Stimulated activated CD4-positive, alpha-beta T cell treated with anti-CD3 and anti-CD28 coated beads, Interleukin-4, amount 100 ng/mL, for 24 hours (primary cell): ENCODE measurements around the gene TRIM14.
"Not testable (repeated sequence)": the region's sequence is repeated elsewhere in the genome, so short reads cannot be mapped to it uniquely, and the experiment has no call there.

ENCODE experiments used
- DNase-seq: peaks from one replicate; pipeline ENCODE4 v3.0.0-alpha.2; 2020

TRIM14 gene

GRCh38 chr9:98081477-98082219 lies 37.4 kb downstream of the TRIM14 start:
- peak; percentile 42 for DNase-seq

- DNase-seq: no peak
Measured at GRCh38 chr9:98080780-98081179, 38.2 kb downstream of the TRIM14 start.

GRCh38 chr9:98080326-98080725 lies 38.7 kb downstream of the TRIM14 start:
- DNase-seq: no peak

GRCh38 chr9:98078895-98079294 lies 40.1 kb downstream of the TRIM14 start:
- no peak for DNase-seq

GRCh38 chr9:98076514-98076890 lies 42.5 kb downstream of the TRIM14 start:
- DNase-seq: not testable (repeated sequence)

- peak; percentile 18 for DNase-seq
Measured at GRCh38 chr9:98075332-98075805, 43.7 kb downstream of the TRIM14 start.

GRCh38 chr9:98074115-98074990 lies 44.7 kb downstream of the TRIM14 start:
- peak; percentile 72 for DNase-seq

GRCh38 chr9:98071737-98072136 lies 47.3 kb downstream of the TRIM14 start:
- no peak for DNase-seq

GRCh38 chr9:98070704-98071103 lies 48.3 kb downstream of the TRIM14 start:
- no peak for DNase-seq

- no peak for DNase-seq
Measured at GRCh38 chr9:98069551-98069950, 49.5 kb downstream of the TRIM14 start.

- DNase-seq: no peak
Measured at GRCh38 chr9:98067184-98067583, 51.8 kb downstream of the TRIM14 start.

- DNase-seq: no peak
Measured at GRCh38 chr9:98066235-98066634, 52.8 kb downstream of the TRIM14 start.

GRCh38 chr9:98064623-98065392 lies 54.2 kb downstream of the TRIM14 start:
- DNase-seq: no peak

GRCh38 chr9:98062161-98062560 lies 56.9 kb downstream of the TRIM14 start:
- no peak for DNase-seq

- no peak for DNase-seq
Measured at GRCh38 chr9:98057138-98057799, 61.8 kb downstream of the TRIM14 start.

- DNase-seq: peak; percentile 92
Measured at GRCh38 chr9:98056269-98057137, 62.5 kb downstream of the TRIM14 start, which contains the start of gene NANS. TSS of gene NANS (plus strand) at chr9:98056732. CDS start at chr9:98056809, 77 bp downstream.

GRCh38 chr9:98054376-98054951 lies 64.6 kb downstream of the TRIM14 start:
- no peak for DNase-seq

GRCh38 chr9:98050351-98050750 lies 68.7 kb downstream of the TRIM14 start:
- no peak for DNase-seq

- no peak for DNase-seq
Measured at GRCh38 chr9:98049288-98050072, 69.5 kb downstream of the TRIM14 start.

- no peak for DNase-seq
Measured at GRCh38 chr9:98047002-98047401, 72.0 kb downstream of the TRIM14 start.
